IMR-90 (cell line): ENCODE results near the gene SPATA24. TPM values are rescaled to one million over a fixed set of nuclear protein-coding genes. Genes with fewer than 3 reads are reported as not detected.

Source experiments
- ATAC-seq: fragments of 200-7000 bp; cut with Tn5 transposase; 2 replicates; pipeline ENCODE4 v1.9.1; 2020; ENCODE audit warnings: low read depth, mild to moderate bottlenecking, moderate library complexity
- BruUV-seq: library from RNA; stranded (reverse); fragments of 400-500 nt; replicated peaks from 2 replicates; lab custom pipeline; 2021; lab: Mats Ljungman, UMichigan
- CTCF ChIA-PET: fragments of 300-600 bp; formaldehyde crosslinking; extraction: SDS; loops from one replicate; lab custom pipeline; 2021; ENCODE audit warnings: antibody characterized with exemption; lab: Yijun Ruan, JAX
- POLR2A ChIA-PET: fragments of 300-600 bp; sonication (Branson Sonifier 250); formaldehyde crosslinking; loops from one replicate; lab custom pipeline; 2022; ENCODE audit warnings: antibody characterized with exemption; ENCODE audit not compliant: unreplicated experiment; lab: Charles Lee
- DNase-seq: peaks from one replicate; pipeline ENCODE4 v3.0.0; 2013
- H2AFZ ChIP-seq: replicated peaks from 2 replicates; pipeline ENCODE3; 2013; ENCODE audit warnings: low read length, mild to moderate bottlenecking; ENCODE audit not compliant: poor library complexity
- H2AK5ac ChIP-seq: 2 replicates; pipeline ENCODE4 v1.6.1; 2013; ENCODE audit warnings: low read depth, low read length, inconsistent platforms
- H2AK9ac ChIP-seq: replicated peaks from 2 replicates; pipeline ENCODE3; 2013; ENCODE audit warnings: mild to moderate bottlenecking, low read depth, low read length, moderate library complexity; ENCODE audit not compliant: poor library complexity
- H2BK120ac ChIP-seq: 2 replicates; pipeline ENCODE4 v1.6.1; 2013; ENCODE audit warnings: low read depth, low read length, inconsistent platforms
- H2BK15ac ChIP-seq: 3 replicates; pipeline ENCODE4 v1.6.1; 2013; ENCODE audit warnings: low read depth, low read length, inconsistent platforms
- H2BK20ac ChIP-seq: 2 replicates; pipeline ENCODE4 v1.6.1; 2013; ENCODE audit warnings: low read depth, mild to moderate bottlenecking, inconsistent platforms, low read length, moderate library complexity
- H2BK5ac ChIP-seq: 2 replicates; pipeline ENCODE4 v1.6.1; 2013; ENCODE audit warnings: mild to moderate bottlenecking, low read depth, low read length, inconsistent platforms; ENCODE audit not compliant: poor library complexity, severe bottlenecking
- H3K14ac ChIP-seq: replicated peaks from 2 replicates; pipeline ENCODE4 v1.6.1; 2013; ENCODE audit warnings: low read depth, low read length, inconsistent platforms
- H3K18ac ChIP-seq: 2 replicates; pipeline ENCODE4 v1.6.1; 2013; ENCODE audit warnings: low read depth, low read length, control low read depth
- H3K23ac ChIP-seq: 2 replicates; pipeline ENCODE4 v1.6.1; 2013; ENCODE audit warnings: low read depth, low read length, inconsistent platforms
- H3K27ac ChIP-seq: 2 replicates; pipeline ENCODE4 v1.5.1; 2013; ENCODE audit warnings: mild to moderate bottlenecking, control low read depth, low read length; ENCODE audit not compliant: insufficient read depth
- H3K27me3 ChIP-seq: 2 replicates; pipeline ENCODE4 v1.6.1; 2013; ENCODE audit warnings: low read length; ENCODE audit not compliant: control insufficient read depth, insufficient read depth
- H3K36me3 ChIP-seq: 2 replicates; pipeline ENCODE4 v1.6.1; 2013; ENCODE audit warnings: low read length, mixed read lengths; ENCODE audit not compliant: control insufficient read depth, insufficient read depth
- H3K4ac ChIP-seq: 2 replicates; pipeline ENCODE4 v1.6.1; 2013; ENCODE audit warnings: low read depth, low read length, inconsistent platforms
- H3K4me1 ChIP-seq: 2 replicates; pipeline ENCODE4 v1.6.1; 2013; ENCODE audit warnings: low read length, mixed read lengths; ENCODE audit not compliant: control insufficient read depth, insufficient read depth
- H3K4me2 ChIP-seq: 2 replicates; pipeline ENCODE4 v1.6.1; 2013; ENCODE audit warnings: low read depth, mild to moderate bottlenecking, control low read depth, low read length, moderate library complexity
- H3K4me3 ChIP-seq: 2 replicates; pipeline ENCODE4 v1.5.1; 2013; ENCODE audit warnings: low read depth, mild to moderate bottlenecking, control low read depth, low read length, moderate library complexity; ENCODE audit not compliant: insufficient read depth
- H3K56ac ChIP-seq: 2 replicates; pipeline ENCODE4 v1.6.1; 2013; ENCODE audit warnings: low read length, inconsistent platforms; ENCODE audit not compliant: insufficient read depth; ENCODE audit errors: extremely low read depth
- H3K79me1 ChIP-seq, 2 experiments: 2 replicates each; pipeline ENCODE4 v1.6.1; 2013; ENCODE audit warnings: low read length in 2 of 2, inconsistent platforms in 1 of 2, low read depth in 1 of 2
- H3K9ac ChIP-seq: 2 replicates; pipeline ENCODE4 v1.6.1; 2013; ENCODE audit warnings: low read depth, low read length, control low read depth
- H3K9me1 ChIP-seq: 2 replicates; pipeline ENCODE4 v1.6.1; 2013; ENCODE audit warnings: low read length, inconsistent platforms; ENCODE audit not compliant: insufficient read depth
- H3K9me3 ChIP-seq: 2 replicates; pipeline ENCODE4 v1.6.1; 2013; ENCODE audit warnings: low read length; ENCODE audit not compliant: control insufficient read depth, insufficient read depth
- H4K20me1 ChIP-seq: 2 replicates; pipeline ENCODE4 v1.6.1; 2013; ENCODE audit warnings: low read length, inconsistent platforms; ENCODE audit not compliant: insufficient read depth
- H4K5ac ChIP-seq: 2 replicates; pipeline ENCODE4 v1.6.1; 2013; ENCODE audit warnings: mild to moderate bottlenecking, low read depth, low read length, control low read depth
- H4K8ac ChIP-seq, 2 experiments: 2 replicates each; pipeline ENCODE4 v1.6.1; 2013; ENCODE audit warnings: low read depth in 2 of 2, low read length in 2 of 2, control low read depth in 1 of 2, inconsistent platforms in 1 of 2
- H4K91ac ChIP-seq: 2 replicates; pipeline ENCODE4 v1.6.1; 2013; ENCODE audit warnings: low read depth, low read length, inconsistent platforms; ENCODE audit not compliant: insufficient read depth
- CHD1 ChIP-seq: IDR thresholded peaks from 2 replicates; pipeline ENCODE4 v1.6.1; 2012; ENCODE audit warnings: low read depth, low read length, improper control_type of control experiment
- MAZ ChIP-seq: IDR thresholded peaks from 2 replicates; pipeline ENCODE4 v1.6.1; 2012; ENCODE audit warnings: low read depth, mild to moderate bottlenecking, low read length, improper control_type of control experiment, moderate library complexity, borderline replicate concordance
- MXI1 ChIP-seq: IDR thresholded peaks from 2 replicates; pipeline ENCODE4 v1.6.1; 2012; ENCODE audit warnings: low read depth, mild to moderate bottlenecking, low read length, moderate library complexity, borderline replicate concordance
- POLR2A ChIP-seq: IDR thresholded peaks from 2 replicates; pipeline ENCODE4 v1.6.1; 2012; ENCODE audit warnings: mild to moderate bottlenecking, low read depth, low read length
- SMC3 ChIP-seq: fragments of 150-350 bp; IDR thresholded peaks from 2 replicates; pipeline ENCODE4 v1.6.1; 2016; ENCODE audit warnings: low read depth, mild to moderate bottlenecking, antibody characterized with exemption, low read length, moderate library complexity
- WGBS, 2 experiments: methylation state at CpG; one replicate each; pipeline versions ENCODE4 v1.1.5 to v1.1.7; 2013; ENCODE audit warnings: missing lambda C conversion rate in 2 of 2; ENCODE audit not compliant: insufficient read length in 1 of 2; ENCODE audit errors: extremely low coverage in 2 of 2; 5-methylcytosine and 5-hydroxymethylcytosine counted together
- dilution Hi-C: fragments of 300-500 bp; cut with HindIII; formaldehyde crosslinking; loops from one replicate; pipeline ENCODE4 v1.14.3; 2018; ENCODE audit warnings: low sequenced_read_pairs; ENCODE audit not compliant: unreplicated experiment
- in situ Hi-C: fragments of 300-500 bp; cut with MboI; formaldehyde crosslinking; loops from 3 replicates; pipeline ENCODE4 v1.14.3; 2019; ENCODE audit warnings: low sequenced_read_pairs, inconsistent platforms, mixed read lengths
- intact Hi-C: fragments of 100-400 bp; cut with micrococcal nuclease; formaldehyde crosslinking; loops from 2 replicates; pipeline ENCODE4 v1.10.0; 2022
- polyA plus RNA-seq, 3 experiments: library from polyadenylated mRNA; depleted of rRNA; stranded (reverse); fragments of >200 nt; gene quantifications; 2 replicates each; pipeline ENCODE4 v1.2.3, GENCODE V29; 2012; ENCODE audit warnings: low replicate concordance in 1 of 3
- total RNA-seq: library from RNA; depleted of rRNA; stranded (reverse); fragments of >200 nt; gene quantifications from 2 replicates; pipeline ENCODE4 v1.2.3, GENCODE V29; 2012

SPATA24 gene
- total and polyA plus RNA-seq, 2 of the 4 experiments (the other 2 are of a cell fraction) = 4.1 to 4.3 TPM

DNA sequence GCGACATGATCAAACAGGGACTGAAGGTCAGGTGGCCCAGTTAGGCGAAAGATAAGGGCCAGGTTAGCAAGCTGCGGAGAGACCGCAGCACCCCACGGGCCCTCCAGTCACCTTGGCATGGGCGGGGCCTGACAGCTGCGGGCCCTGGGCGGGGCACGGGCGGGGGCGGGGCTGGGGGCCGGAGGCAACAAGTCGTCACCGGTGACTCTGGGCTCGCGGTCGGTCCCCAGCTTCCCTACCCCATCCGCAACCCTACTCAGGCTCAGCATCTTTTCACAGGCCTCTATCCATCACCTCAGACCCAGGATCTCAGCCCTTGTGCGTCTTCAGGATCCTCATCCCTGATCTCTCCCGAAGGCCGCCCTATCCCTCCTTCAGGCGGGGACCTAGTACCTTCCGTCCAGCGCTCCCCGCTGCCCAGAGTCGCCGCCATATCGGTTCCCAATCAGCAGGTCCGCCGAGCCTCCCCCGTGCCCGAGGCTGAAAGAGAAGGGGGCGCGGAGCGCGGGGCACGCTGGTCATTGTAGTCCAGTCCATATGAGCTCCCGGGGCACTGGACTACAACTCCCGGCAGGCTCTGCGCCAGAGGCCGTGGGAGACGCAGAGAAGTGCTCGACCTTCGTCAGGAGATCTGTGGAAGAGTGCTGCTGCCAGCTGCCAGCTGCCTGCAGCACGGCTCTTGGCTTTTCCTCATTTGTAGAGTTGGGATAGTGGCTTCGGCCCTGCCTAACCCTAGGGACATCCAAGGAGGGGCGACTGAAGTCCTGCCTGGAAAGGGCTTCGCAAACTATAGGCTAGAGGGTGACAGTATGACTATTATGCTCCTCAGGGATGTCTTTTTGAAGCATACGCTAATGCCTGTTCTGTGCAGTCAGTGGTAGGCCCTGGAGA is 35.4 kb upstream of the SPATA24 start, which contains the start of gene DNAJC18:
TSS of gene DNAJC18 (minus strand) at position 513 of the 891 bp plus-strand sequence. CDS start at position 433, 80 bp downstream.
- Histone ChIP-seq H4K20me1 (no peaks in the 10 kb centered on the region), H3K27ac (peak within 1 kb of the TSS; percentile 86), H3K27me3 (no peaks in the 10 kb centered on the region), H3K9me3 (no peaks in the 10 kb centered on the region), H3K14ac (peak within 1 kb of the TSS; percentile 99), H2BK20ac (peak within 1 kb of the TSS; percentile 64; the same call in 1 of the 2 replicates), H3K4me2 (peak within 1 kb of the TSS; percentile 80), H2AK9ac (peak within 1 kb of the TSS; percentile 97), H2BK120ac (peak within 1 kb of the TSS; percentile 81), H3K9ac (peak within 1 kb of the TSS; percentile 93), H3K4me3 (peak within 1 kb of the TSS; percentile 87), H2BK15ac (peak within 1 kb of the TSS; percentile 86; the same call in 1 of the 3 replicates), H2AFZ (peak within 1 kb of the TSS; percentile 100), H3K4ac (peak within 1 kb of the TSS; percentile 99), H3K9me1 (peaks cover 16% of the 10 kb centered on the region; the same call in 1 of the 2 replicates), H4K91ac (peak within 1 kb of the TSS; percentile 95), H2BK5ac (peak within 1 kb of the TSS; percentile 79), H4K5ac (peak within 1 kb of the TSS; percentile 93), H3K4me1 (peaks cover 10% of the 10 kb centered on the region), H3K23ac (peak within 1 kb of the TSS; percentile 97; the same call in 1 of the 2 replicates), H2AK5ac (peak within 1 kb of the TSS; percentile 83; the same call in 1 of the 2 replicates), H3K18ac (peak within 1 kb of the TSS; percentile 89), H3K79me1 (peaks cover 12 to 19% of the 10 kb centered on the region in 2 experiments; a peak in 3 of 4 replicates), H3K56ac (peak within 1 kb of the TSS; percentile 88; the same call in 1 of the 2 replicates), H4K8ac (peak within 1 kb of the TSS; percentile 56 to 99), H3K36me3 (peaks cover 4% of the 10 kb centered on the region; the same call in 1 of the 2 replicates)
- ATAC-seq (peak; percentile 98), DNase-seq (peak; percentile 89)
- 0 out of 2 replicates have a peak, but pooled peaks have one; percentile 46 for TF ChIP-seq CHD1
- TF ChIP-seq SMC3 = no peak
- peak; percentile 77; the same call in 1 of the 2 replicates for TF ChIP-seq MAZ
- TF ChIP-seq MXI1 = 0 out of 2 replicates have a peak, but pooled peaks have one; percentile 45
- peak; percentile 78 for TF ChIP-seq POLR2A
- ChIA-PET CTCF (interaction anchor here (1.0 to 1.5 kb wide), 4 partner anchors 9 to 74 kb away, joined by 3 to 4 read pairs (median 4); no protein-coding TSS in a partner anchor), POLR2A (interaction anchor here (0.6 kb wide), 1 partner anchor 167 kb away, joined by 4 read pairs; no protein-coding TSS in a partner anchor)
- dilution Hi-C loops = no loop called here
- BruUV-seq = no TSS peak
- WGBS, 2 experiments = 5% methylated on average over 39 of the region's 49 CpGs; no CpG with 5 or more reads in 1 of the 2 experiments
- in situ Hi-C loops = no loop called here
- intact Hi-C loops = loop anchor here (5.0 kb wide), 1 partner anchor 123 kb away; the partner anchor contains the start of gene UBE2D2
